CD4-positive, alpha-beta T cell (primary cell): ENCODE results near the gene CPLANE1. TPM values are rescaled to one million over a fixed set of nuclear protein-coding genes. Genes with fewer than 3 reads are reported as not detected.

Source experiments
- ATAC-seq: fragments of 200-7000 bp; cut with Tn5 transposase; one replicate; pipeline ENCODE4 v1.10.0; 2022; ENCODE audit warnings: mild to moderate bottlenecking; ENCODE audit not compliant: poor library complexity
- CTCF ChIA-PET: fragments of 350-600 bp; sonication (Branson Sonifier 250); formaldehyde crosslinking; loops from one replicate; lab custom pipeline; 2021; ENCODE audit warnings: antibody characterized with exemption, inconsistent platforms; lab: Charles Lee
- POLR2A ChIA-PET: fragments of 350-600 bp; sonication (Branson Sonifier 250); formaldehyde crosslinking; loops from one replicate; lab custom pipeline; 2021; ENCODE audit warnings: antibody characterized with exemption, inconsistent platforms; lab: Charles Lee
- DNase-seq, 14 experiments: peaks; one replicate each; pipeline ENCODE4 v3.0.0-alpha.2; 2013 to 2020; ENCODE audit warnings: mixed read lengths in 2 of 14
- H3K27ac ChIP-seq, 2 donors: one replicate each; pipeline versions ENCODE4 v1.5.1 to v1.7.0; 2013; ENCODE audit warnings: low read length in 2 of 2, low read depth in 1 of 2, mild to moderate bottlenecking in 1 of 2
- H3K27me3 ChIP-seq, 2 experiments: 1 replicate in 1 of 2; 2 replicates in 1 of 2; pipeline versions ENCODE4 v1.6.1 to v1.7.0; 2013; ENCODE audit warnings: low read length in 2 of 2, control low read depth in 1 of 2, mild to moderate bottlenecking in 1 of 2, moderate library complexity in 1 of 2; ENCODE audit not compliant: insufficient read depth in 2 of 2, control insufficient read depth in 1 of 2
- H3K36me3 ChIP-seq: one replicate; pipeline ENCODE4 v1.6.1; 2013; ENCODE audit warnings: low read length, control low read depth; ENCODE audit not compliant: insufficient read depth
- H3K4me1 ChIP-seq: one replicate; pipeline ENCODE4 v1.6.1; 2013; ENCODE audit warnings: low read length, control low read depth; ENCODE audit not compliant: insufficient read depth
- H3K4me3 ChIP-seq: one replicate; pipeline ENCODE4 v1.5.1; 2013; ENCODE audit warnings: mild to moderate bottlenecking, low read length, moderate library complexity
- H3K9me3 ChIP-seq, 2 experiments: 1 replicate in 1 of 2; 2 replicates in 1 of 2; pipeline versions ENCODE4 v1.6.1 to v1.7.0; 2013; ENCODE audit warnings: low read length in 2 of 2, mild to moderate bottlenecking in 2 of 2, control low read depth in 1 of 2, moderate library complexity in 1 of 2; ENCODE audit not compliant: control insufficient read depth in 1 of 2, insufficient read depth in 1 of 2
- H3K27ac Mint-ChIP-seq: one replicate; pipeline ENCODE4 v1.8.0; 2020; ENCODE audit warnings: mixed read lengths
- H3K27me3 Mint-ChIP-seq: one replicate; pipeline ENCODE4 v1.8.0; 2021; ENCODE audit warnings: mixed read lengths
- H3K36me3 Mint-ChIP-seq: one replicate; pipeline ENCODE4 v1.8.0; 2021; ENCODE audit warnings: low read depth, mixed read lengths
- H3K4me1 Mint-ChIP-seq: one replicate; pipeline ENCODE4 v1.8.0; 2021; ENCODE audit warnings: low read depth, mixed read lengths
- H3K4me3 Mint-ChIP-seq: one replicate; pipeline ENCODE4 v1.8.0; 2020; ENCODE audit warnings: mild to moderate bottlenecking, mixed read lengths
- H3K9me3 Mint-ChIP-seq: one replicate; pipeline ENCODE4 v1.8.0; 2020; ENCODE audit warnings: mixed read lengths
- intact Hi-C, 2 experiments: fragments of 100-400 bp; cut with DNase I in 1 of 2; cut with micrococcal nuclease in 1 of 2; formaldehyde crosslinking; loops; one replicate each; pipeline versions ENCODE4 v1.15.1 to v1.9.0; 2023 to 2025; cut with DNase I, micrococcal nuclease
- total RNA-seq, 174 experiments: library from RNA in 2 of 174; stranded (reverse) in 2 of 174; gene quantifications; one replicate each; pipeline ENCODE4 v1.2.3 and lab custom pipeline; 2021 to 2026
- TF ChIP-seq, protein P1 (sequence below): fragments of 200-600 bp; IDR thresholded peaks from one replicate; pipeline ENCODE4 v1.8.0; 2022; ENCODE audit warnings: antibody characterized with exemption, mild to moderate bottlenecking

The CPLANE1 gene
- total RNA-seq, 2 experiments from 2014 or later: 4.9 to 5.7 TPM

DNA sequence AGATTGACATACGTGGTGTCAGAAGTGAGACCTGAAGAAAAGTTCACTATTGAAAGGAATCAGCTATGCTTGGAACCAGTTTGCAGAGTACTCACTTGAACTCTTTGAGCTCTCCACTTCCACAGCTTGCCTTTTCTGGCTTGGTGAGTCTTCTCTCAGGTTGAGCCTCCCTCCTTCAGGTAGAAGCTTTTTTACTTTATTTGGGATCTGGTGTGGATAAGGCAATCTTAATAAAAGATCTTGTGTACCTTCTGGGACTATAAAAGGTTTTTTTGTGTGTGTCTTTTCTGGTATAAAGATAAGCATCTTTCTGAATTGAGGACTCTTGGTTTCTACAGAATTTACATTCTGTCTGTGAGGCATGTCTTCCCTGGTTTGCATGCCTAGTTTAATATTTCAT lies 5.4 kb upstream of the CPLANE1 start:
- Histone ChIP-seq H3K4me3 (no peak overlapping the region), H3K9me3 (peaks cover 0 to 3% of the 10 kb centered on the region in 2 experiments), H3K27me3 (no peaks in the 10 kb centered on the region), H3K27ac (no peak overlapping the region), H3K36me3 (no peaks in the 10 kb centered on the region), H3K4me1 (peaks cover 4% of the 10 kb centered on the region)
- H3K27ac Mint-ChIP-seq: no peak overlapping the region
- TF ChIP-seq, protein P1, sequence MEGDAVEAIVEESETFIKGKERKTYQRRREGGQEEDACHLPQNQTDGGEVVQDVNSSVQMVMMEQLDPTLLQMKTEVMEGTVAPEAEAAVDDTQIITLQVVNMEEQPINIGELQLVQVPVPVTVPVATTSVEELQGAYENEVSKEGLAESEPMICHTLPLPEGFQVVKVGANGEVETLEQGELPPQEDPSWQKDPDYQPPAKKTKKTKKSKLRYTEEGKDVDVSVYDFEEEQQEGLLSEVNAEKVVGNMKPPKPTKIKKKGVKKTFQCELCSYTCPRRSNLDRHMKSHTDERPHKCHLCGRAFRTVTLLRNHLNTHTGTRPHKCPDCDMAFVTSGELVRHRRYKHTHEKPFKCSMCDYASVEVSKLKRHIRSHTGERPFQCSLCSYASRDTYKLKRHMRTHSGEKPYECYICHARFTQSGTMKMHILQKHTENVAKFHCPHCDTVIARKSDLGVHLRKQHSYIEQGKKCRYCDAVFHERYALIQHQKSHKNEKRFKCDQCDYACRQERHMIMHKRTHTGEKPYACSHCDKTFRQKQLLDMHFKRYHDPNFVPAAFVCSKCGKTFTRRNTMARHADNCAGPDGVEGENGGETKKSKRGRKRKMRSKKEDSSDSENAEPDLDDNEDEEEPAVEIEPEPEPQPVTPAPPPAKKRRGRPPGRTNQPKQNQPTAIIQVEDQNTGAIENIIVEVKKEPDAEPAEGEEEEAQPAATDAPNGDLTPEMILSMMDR: no peak
- ATAC-seq: no peak
- intact Hi-C loops: no loop called here
- peaks cover 5% of the 10 kb centered on the region for H3K4me1 Mint-ChIP-seq
- H3K36me3 Mint-ChIP-seq: peaks cover 4% of the 10 kb centered on the region
- H3K27me3 Mint-ChIP-seq: no peaks in the 10 kb centered on the region
- ChIA-PET CTCF (interaction anchor here (0.6 kb wide), 1 partner anchor 37 kb away, joined by 4 read pairs; no protein-coding TSS in a partner anchor), POLR2A (interaction anchor here (0.6 kb wide), 1 partner anchor 96 kb away, joined by 3 read pairs; no protein-coding TSS in a partner anchor)
- no peak overlapping the region for H3K4me3 Mint-ChIP-seq
- peaks cover 3% of the 10 kb centered on the region for H3K9me3 Mint-ChIP-seq
- no peak for DNase-seq

DNA sequence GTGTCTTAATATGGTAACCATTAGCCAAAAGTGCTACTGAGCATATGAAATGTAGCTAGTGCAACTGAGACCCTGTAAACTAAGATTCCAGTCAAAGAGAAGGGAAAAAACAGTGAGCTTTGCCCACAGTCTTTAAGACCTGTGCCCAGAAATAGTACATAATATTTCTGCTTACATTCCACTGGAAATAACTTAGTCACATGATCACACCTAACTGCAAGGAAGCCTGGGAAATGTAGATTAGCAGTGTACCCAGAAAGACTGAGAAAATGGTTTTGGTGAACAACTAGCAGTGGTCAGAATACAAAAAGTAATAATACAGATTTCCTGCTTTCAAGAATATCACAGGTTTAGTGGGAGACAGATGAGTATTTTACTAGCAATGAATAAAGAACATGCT lies 2.5 kb upstream of the CPLANE1 start:
- no peak for ATAC-seq
- Mint-ChIP-seq H3K36me3 (peaks cover 6% of the 10 kb centered on the region), H3K27ac (no peak overlapping the region), H3K9me3 (peaks cover 3% of the 10 kb centered on the region), H3K4me3 (peak overlapping the region; percentile 40), H3K27me3 (no peaks in the 10 kb centered on the region), H3K4me1 (peaks cover 16% of the 10 kb centered on the region)
- TF ChIP-seq, protein P1: no peak
- Histone ChIP-seq H3K4me3 (no peak overlapping the region), H3K27me3 (no peaks in the 10 kb centered on the region), H3K27ac (no peak overlapping the region), H3K36me3 (no peaks in the 10 kb centered on the region), H3K9me3 (no peaks in the 10 kb centered on the region), H3K4me1 (peaks cover 17% of the 10 kb centered on the region)
- CTCF ChIA-PET: no interaction called here
- POLR2A ChIA-PET: no interaction called here
- DNase-seq: no peak
- intact Hi-C loops: no loop called here

DNA sequence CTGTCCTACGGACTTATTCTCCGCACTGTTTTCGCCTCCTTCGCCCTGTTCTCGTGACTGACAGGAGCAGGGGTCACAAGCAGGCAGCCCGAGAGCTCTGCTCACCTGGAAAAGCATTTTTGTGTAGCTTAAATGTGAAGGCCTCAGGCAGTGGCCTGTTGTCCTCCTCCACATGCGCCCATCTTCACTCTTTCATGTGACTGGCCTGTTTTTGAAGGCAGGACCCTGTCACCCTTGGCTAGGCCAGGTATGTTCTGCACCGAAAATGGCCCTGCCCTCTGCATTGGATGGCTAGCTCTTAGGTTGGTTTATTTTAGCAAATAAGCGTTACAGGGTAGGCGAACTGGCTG lies 614 bp upstream of the CPLANE1 start:
- H3K4me1 ChIP-seq: peaks cover 17% of the 10 kb centered on the region
- H3K4me3 Mint-ChIP-seq: peak overlapping the region; percentile 90
- DNase-seq (no peak), ATAC-seq (no peak)
- TF ChIP-seq, protein P1: no peak
- H3K27me3 ChIP-seq: no peaks in the 10 kb centered on the region
- H3K36me3 Mint-ChIP-seq: peaks cover 12% of the 10 kb centered on the region
- ChIA-PET POLR2A (interaction anchor here (1.8 to 1.9 kb wide), 2 partner anchors 122 to 1008 kb away, joined by 4 to 8 read pairs; partner anchors contain the start of genes NADK2 and NUP155), CTCF (no interaction called here)
- H3K27ac Mint-ChIP-seq: peak overlapping the region; percentile 80
- peak overlapping the region; percentile 88 for H3K4me3 ChIP-seq
- peaks cover 16% of the 10 kb centered on the region for H3K4me1 Mint-ChIP-seq
- no peaks in the 10 kb centered on the region for H3K36me3 ChIP-seq
- H3K27ac ChIP-seq: no peak overlapping the region
- intact Hi-C loops: no loop called here
- H3K9me3 Mint-ChIP-seq: no peaks in the 10 kb centered on the region
- H3K9me3 ChIP-seq: no peaks in the 10 kb centered on the region
- H3K27me3 Mint-ChIP-seq: no peaks in the 10 kb centered on the region
